Nephron progenitor cell (in vitro differentiated cells): ENCODE data around the gene ORAI3.

Experiments
- DNase-seq: peaks from one replicate; pipeline ENCODE4 v3.0.0; 2021
- H3K27ac Mint-ChIP-seq: 2 replicates; pipeline ENCODE4 v1.8.0; 2021; ENCODE audit warnings: mild to moderate bottlenecking, moderate library complexity, mixed read lengths
- H3K27me3 Mint-ChIP-seq: 2 replicates; pipeline ENCODE4 v1.8.0; 2021; ENCODE audit warnings: mild to moderate bottlenecking, low read depth, mixed read lengths; ENCODE audit not compliant: poor library complexity
- H3K36me3 Mint-ChIP-seq: 2 replicates; pipeline ENCODE4 v1.8.0; 2021; ENCODE audit warnings: low read depth, mixed read lengths
- H3K4me1 Mint-ChIP-seq: 2 replicates; pipeline ENCODE4 v1.8.0; 2021; ENCODE audit warnings: mixed read lengths
- H3K4me3 Mint-ChIP-seq: 2 replicates; pipeline ENCODE4 v1.8.0; 2021; ENCODE audit warnings: mild to moderate bottlenecking, moderate library complexity, mixed read lengths
- H3K9me3 Mint-ChIP-seq: 2 replicates; pipeline ENCODE4 v1.8.0; 2021; ENCODE audit warnings: mild to moderate bottlenecking, moderate library complexity, mixed read lengths
- CTCF ChIP-seq: fragments of 200-600 bp; sonication (generic); IDR thresholded peaks from 2 replicates; pipeline ENCODE4 v1.5.0; 2021; ENCODE audit warnings: antibody characterized with exemption

The ORAI3 gene

GRCh38 chr16:30976486-30976885, 27.6 kb downstream of the ORAI3 start:
- H3K4me1 Mint-ChIP-seq: no peaks in the 10 kb centered on the region
- no peak for TF ChIP-seq CTCF
- no peak for DNase-seq
- peaks cover 56% of the 10 kb centered on the region for H3K36me3 Mint-ChIP-seq
- H3K27ac Mint-ChIP-seq: peak overlapping the region; percentile 57
- no peak overlapping the region for H3K4me3 Mint-ChIP-seq
- no peaks in the 10 kb centered on the region for H3K9me3 Mint-ChIP-seq
- peaks cover 5% of the 10 kb centered on the region for H3K27me3 Mint-ChIP-seq

GRCh38 chr16:30977502-30977901, 28.6 kb downstream of the ORAI3 start:
- H3K27me3 Mint-ChIP-seq: peaks cover 4% of the 10 kb centered on the region
- H3K4me1 Mint-ChIP-seq: no peaks in the 10 kb centered on the region
- H3K4me3 Mint-ChIP-seq: no peak overlapping the region
- DNase-seq: no peak
- no peaks in the 10 kb centered on the region for H3K9me3 Mint-ChIP-seq
- peaks cover 53% of the 10 kb centered on the region for H3K36me3 Mint-ChIP-seq
- TF ChIP-seq CTCF: peak; percentile 23
- H3K27ac Mint-ChIP-seq: peak overlapping the region; percentile 68

GRCh38 chr16:30979170-30980022, 30.5 kb downstream of the ORAI3 start:
- no peaks in the 10 kb centered on the region for H3K4me1 Mint-ChIP-seq
- no peak for TF ChIP-seq CTCF
- H3K36me3 Mint-ChIP-seq: peaks cover 35% of the 10 kb centered on the region
- no peak overlapping the region for H3K4me3 Mint-ChIP-seq
- peaks cover 3% of the 10 kb centered on the region for H3K27me3 Mint-ChIP-seq
- DNase-seq: no peak
- H3K9me3 Mint-ChIP-seq: no peaks in the 10 kb centered on the region
- H3K27ac Mint-ChIP-seq: no peak overlapping the region

GRCh38 chr16:30980023-30980371, 31.1 kb downstream of the ORAI3 start:
- H3K9me3 Mint-ChIP-seq: no peaks in the 10 kb centered on the region
- H3K27ac Mint-ChIP-seq: no peak overlapping the region
- no peak for TF ChIP-seq CTCF
- peaks cover 32% of the 10 kb centered on the region for H3K36me3 Mint-ChIP-seq
- no peaks in the 10 kb centered on the region for H3K4me1 Mint-ChIP-seq
- no peak overlapping the region for H3K4me3 Mint-ChIP-seq
- peaks cover 3% of the 10 kb centered on the region for H3K27me3 Mint-ChIP-seq
- no peak for DNase-seq

- no peak for DNase-seq
- no peak overlapping the region for H3K4me3 Mint-ChIP-seq
- no peaks in the 10 kb centered on the region for H3K9me3 Mint-ChIP-seq
- no peak for TF ChIP-seq CTCF
- H3K27ac Mint-ChIP-seq: no peak overlapping the region
- peaks cover 3% of the 10 kb centered on the region for H3K27me3 Mint-ChIP-seq
- peaks cover 4% of the 10 kb centered on the region for H3K4me1 Mint-ChIP-seq
- H3K36me3 Mint-ChIP-seq: peaks cover 32% of the 10 kb centered on the region
These were observed 31.6 kb downstream of the ORAI3 start for GRCh38 chr16:30980434-30980833.

- Mint-ChIP-seq H3K9me3 (no peaks in the 10 kb centered on the region), H3K27ac (peak overlapping the region; percentile 72), H3K4me1 (peaks cover 5% of the 10 kb centered on the region), H3K27me3 (peaks cover 3% of the 10 kb centered on the region), H3K36me3 (peaks cover 28% of the 10 kb centered on the region), H3K4me3 (no peak overlapping the region)
- no peak for TF ChIP-seq CTCF
- DNase-seq: no peak
These were observed 32.1 kb downstream of the ORAI3 start for GRCh38 chr16:30980959-30981358.
